Measurements from ENCODE around the gene SH3YL1. TPM values are rescaled to one million over a fixed set of nuclear protein-coding genes. Genes with fewer than 3 reads are reported as not detected.
A peak's percentile ranks its signal among the peaks of the same experiment; 100 is the strongest.

Gene SH3YL1
- total and polyA plus RNA-seq, 5 experiments from 2014 or later, result 38.1 to 92.0 (median 62.8) TPM

- POLR2A ChIA-PET, result no interaction called here
- H3K9me3 Mint-ChIP-seq, result no peaks in the 10 kb centered on the region
- ATAC-seq (no peak), DNase-seq (no peak)
- H3K27ac Mint-ChIP-seq, result peak overlapping the region in 2 of 10 donors; percentile 29 to 77
- H3K36me3 Mint-ChIP-seq, result peaks cover 0 to 65% (median 38%) of the 10 kb centered on the region in 3 donors
- peaks cover 0 to 3% (median 0%) of the 10 kb centered on the region in 4 donors for H3K4me1 Mint-ChIP-seq
- H3K4me3 Mint-ChIP-seq, result no peak overlapping the region
- H3K27me3 Mint-ChIP-seq, result no peaks in the 10 kb centered on the region
These were observed 32.2 kb downstream of the SH3YL1 start for GRCh38 chr2:231521-232185.

- Mint-ChIP-seq H3K4me3 (no peak overlapping the region), H3K36me3 (peaks cover 17 to 80% (median 51%) of the 10 kb centered on the region in 3 donors), H3K9me3 (no peaks in the 10 kb centered on the region), H3K27ac (no peak overlapping the region), H3K27me3 (no peaks in the 10 kb centered on the region), H3K4me1 (peaks cover 0 to 6% (median 0%) of the 10 kb centered on the region in 4 donors)
- POLR2A ChIA-PET, result interaction anchor here (0.6 kb wide), 1 partner anchor 299 kb away, joined by 3 read pairs; no protein-coding TSS in a partner anchor
- DNase-seq, result no peak
- no peak for ATAC-seq
These were observed 35.1 kb downstream of the SH3YL1 start for GRCh38 chr2:228518-229278.

GRCh38 chr2:228115-228514 is 35.7 kb downstream of the SH3YL1 start:
- no peaks in the 10 kb centered on the region for H3K27me3 Mint-ChIP-seq
- peaks cover 0 to 11% (median 2%) of the 10 kb centered on the region in 4 donors for H3K4me1 Mint-ChIP-seq
- peaks cover 17 to 80% (median 49%) of the 10 kb centered on the region in 3 donors for H3K36me3 Mint-ChIP-seq
- DNase-seq (no peak), ATAC-seq (no peak)
- POLR2A ChIA-PET, result no interaction called here
- H3K27ac Mint-ChIP-seq, result peak overlapping the region in 1 of 10 donors; percentile 33
- H3K4me3 Mint-ChIP-seq, result no peak overlapping the region
- no peaks in the 10 kb centered on the region for H3K9me3 Mint-ChIP-seq

- H3K4me3 Mint-ChIP-seq, result no peak overlapping the region
- POLR2A ChIA-PET, result no interaction called here
These were observed 39.7 kb downstream of the SH3YL1 start for GRCh38 chr2:223971-224760.

GRCh38 chr2:223451-223850 is 40.4 kb downstream of the SH3YL1 start:
- Mint-ChIP-seq H3K4me3 (no peak overlapping the region), H3K27me3 (no peaks in the 10 kb centered on the region), H3K9me3 (no peaks in the 10 kb centered on the region), H3K4me1 (peaks cover 0 to 11% (median 4%) of the 10 kb centered on the region in 4 donors), H3K36me3 (peaks cover 21 to 71% (median 43%) of the 10 kb centered on the region in 3 donors), H3K27ac (peak overlapping the region in 1 of 10 donors; percentile 44)
- DNase-seq (no peak), ATAC-seq (no peak)
- POLR2A ChIA-PET, result no interaction called here

More at GRCh38 chr2:223971-224760, 39.7 kb downstream of the SH3YL1 start:
- Mint-ChIP-seq H3K27ac (peak overlapping the region in 1 of 10 donors; percentile 24), H3K27me3 (no peaks in the 10 kb centered on the region), H3K36me3 (peaks cover 21 to 74% (median 45%) of the 10 kb centered on the region in 3 donors), H3K9me3 (no peaks in the 10 kb centered on the region), H3K4me1 (peaks cover 0 to 11% (median 4%) of the 10 kb centered on the region in 4 donors)
- no peak for ATAC-seq
- DNase-seq, result no peak

- Mint-ChIP-seq H3K27me3 (peaks cover 0 to 6% (median 0%) of the 10 kb centered on the region in 5 donors), H3K36me3 (peaks cover 0 to 24% (median 18%) of the 10 kb centered on the region in 3 donors), H3K9me3 (peaks cover 0 to 5% (median 0%) of the 10 kb centered on the region in 9 donors), H3K27ac (no peak overlapping the region), H3K4me1 (peaks cover 0 to 2% (median 0%) of the 10 kb centered on the region in 4 donors), H3K4me3 (no peak overlapping the region)
- DNase-seq, result no peak
- POLR2A ChIA-PET, result no interaction called here
- no peak for ATAC-seq
These were observed 47.8 kb downstream of the SH3YL1 start for GRCh38 chr2:216068-216467.

GRCh38 chr2:213932-214693 is 49.7 kb downstream of the SH3YL1 start:
- Mint-ChIP-seq H3K9me3 (peaks cover 0 to 5% (median 0%) of the 10 kb centered on the region in 9 donors), H3K27ac (no peak overlapping the region), H3K36me3 (peaks cover 0 to 17% (median 14%) of the 10 kb centered on the region in 3 donors), H3K4me1 (peaks cover 0 to 6% (median 4%) of the 10 kb centered on the region in 4 donors), H3K4me3 (no peak overlapping the region), H3K27me3 (peaks cover 0 to 9% (median 0%) of the 10 kb centered on the region in 5 donors)
- POLR2A ChIA-PET, result interaction anchor here (1.0 kb wide), 1 partner anchor 8 kb away, joined by 3 read pairs; no protein-coding TSS in a partner anchor
- DNase-seq, result no peak
- ATAC-seq, result no peak

GRCh38 chr2:211486-212184 is 52.2 kb downstream of the SH3YL1 start:
- no peak overlapping the region for H3K27ac Mint-ChIP-seq
- no peak for DNase-seq
- H3K36me3 Mint-ChIP-seq, result peaks cover 0 to 2% (median 0%) of the 10 kb centered on the region in 3 donors
- no peak for ATAC-seq
- peaks cover 0 to 7% (median 2%) of the 10 kb centered on the region in 9 donors for H3K9me3 Mint-ChIP-seq
- peaks cover 0 to 9% (median 0%) of the 10 kb centered on the region in 5 donors for H3K27me3 Mint-ChIP-seq
- peaks cover 4 to 13% (median 8%) of the 10 kb centered on the region in 4 donors for H3K4me1 Mint-ChIP-seq
- no peak overlapping the region for H3K4me3 Mint-ChIP-seq
- POLR2A ChIA-PET, result no interaction called here

GRCh38 chr2:210660-211059 is 53.2 kb downstream of the SH3YL1 start:
- peaks cover 0 to 10% (median 3%) of the 10 kb centered on the region in 9 donors for H3K9me3 Mint-ChIP-seq
- no peak overlapping the region for H3K27ac Mint-ChIP-seq
- H3K4me3 Mint-ChIP-seq, result no peak overlapping the region
- peaks cover 0 to 2% (median 0%) of the 10 kb centered on the region in 3 donors for H3K36me3 Mint-ChIP-seq
- peaks cover 0 to 9% (median 0%) of the 10 kb centered on the region in 5 donors for H3K27me3 Mint-ChIP-seq
- POLR2A ChIA-PET, result interaction anchor here (0.6 kb wide), 1 partner anchor 57 kb away, joined by 4 read pairs; no protein-coding TSS in a partner anchor
- no peak for DNase-seq
- H3K4me1 Mint-ChIP-seq, result peaks cover 5 to 13% (median 10%) of the 10 kb centered on the region in 4 donors
- ATAC-seq, result no peak

- ATAC-seq, result no peak
- peaks cover 0 to 9% (median 0%) of the 10 kb centered on the region in 5 donors for H3K27me3 Mint-ChIP-seq
- H3K4me3 Mint-ChIP-seq, result no peak overlapping the region
- peaks cover 0 to 2% (median 2%) of the 10 kb centered on the region in 3 donors for H3K36me3 Mint-ChIP-seq
- no peak for DNase-seq
- POLR2A ChIA-PET, result no interaction called here
- H3K27ac Mint-ChIP-seq, result peak overlapping the region in 3 of 10 donors; percentile 41 to 76 (median 58)
- peaks cover 5 to 13% (median 12%) of the 10 kb centered on the region in 4 donors for H3K4me1 Mint-ChIP-seq
- H3K9me3 Mint-ChIP-seq, result peaks cover 0 to 10% (median 3%) of the 10 kb centered on the region in 9 donors
These were observed 54.4 kb downstream of the SH3YL1 start for GRCh38 chr2:209470-209869.

GRCh38 chr2:208335-208734 is 55.5 kb downstream of the SH3YL1 start:
- Mint-ChIP-seq H3K4me3 (no peak overlapping the region), H3K4me1 (peaks cover 7 to 24% (median 15%) of the 10 kb centered on the region in 4 donors), H3K27me3 (peaks cover 0 to 9% (median 0%) of the 10 kb centered on the region in 5 donors), H3K27ac (peak overlapping the region in 6 of 10 donors; percentile 18 to 73 (median 54)), H3K36me3 (peaks cover 0 to 7% (median 2%) of the 10 kb centered on the region in 3 donors), H3K9me3 (peaks cover 0 to 11% (median 3%) of the 10 kb centered on the region in 9 donors)
- DNase-seq (no peak), ATAC-seq (no peak)
- POLR2A ChIA-PET, result no interaction called here

Data from naive thymus-derived CD8-positive, alpha-beta T cell (primary cell).